GM12878 (cell line): ENCODE data around the gene SLC6A11. TPM values are rescaled to one million over a fixed set of nuclear protein-coding genes. Genes with fewer than 3 reads are reported as not detected.

Source experiments
- ATAC-seq: fragments of 200-7000 bp; cut with Tn5 transposase; 3 replicates; pipeline ENCODE4 v1.9.1; 2020; ENCODE audit warnings: mild to moderate bottlenecking, moderate library complexity
- BruUV-seq: library from RNA; stranded (reverse); fragments of 400-500 nt; replicated peaks from 2 replicates; lab custom pipeline; 2021; lab: Mats Ljungman, UMichigan
- CTCF ChIA-PET: fragments of 300-600 bp; sonication (Branson Sonifier 250); formaldehyde crosslinking; extraction: SDS; loops from one replicate; lab custom pipeline; 2021; ENCODE audit warnings: inconsistent platforms; lab: Yijun Ruan, JAX
- POLR2A ChIA-PET: fragments of 350-600 bp; formaldehyde crosslinking; extraction: SDS; loops from one replicate; lab custom pipeline; 2021; ENCODE audit warnings: inconsistent platforms; lab: Charles Lee
- RAD21 ChIA-PET: fragments of 300-600 bp; sonication (Branson Sonifier 250); formaldehyde crosslinking; loops from one replicate; lab custom pipeline; 2023; ENCODE audit warnings: antibody characterized with exemption; ENCODE audit not compliant: unreplicated experiment; lab: Charles Lee
- SMC1A ChIA-PET: fragments of 300-600 bp; sonication (Branson Sonifier 250); formaldehyde crosslinking; loops from one replicate; lab custom pipeline; 2023; ENCODE audit not compliant: unreplicated experiment, uncharacterized antibody; lab: Charles Lee
- DNase-seq: peaks from one replicate; pipeline ENCODE4 v3.0.0-alpha.2; 2011; ENCODE audit warnings: low read depth, low spot score
- FAIRE-seq: peaks from 3 replicates; lab custom pipeline; 2011; peaks lifted over from hg19 to GRCh38; lab: Jason Lieb, UNC
- H2AFZ ChIP-seq: 2 replicates; pipeline ENCODE4 v1.6.0; 2011; ENCODE audit warnings: low read depth, low read length, control low read depth; ENCODE audit not compliant: control insufficient read depth
- H3K27ac ChIP-seq: 2 replicates; pipeline ENCODE4 v1.5.1; 2011; ENCODE audit warnings: control low read depth; ENCODE audit not compliant: control insufficient read depth, insufficient read depth
- H3K27me3 ChIP-seq, 2 experiments: replicated peaks in 1 of 2; 2 replicates each; pipeline versions ENCODE4 v1.6.0 to v1.6.1; 2011; ENCODE audit warnings: low read length in 1 of 2; ENCODE audit not compliant: control insufficient read depth in 2 of 2, insufficient read depth in 2 of 2
- H3K36me3 ChIP-seq, 2 experiments: 2 replicates each; pipeline ENCODE4 v1.5.1; 2011; ENCODE audit warnings: low read length in 1 of 2; ENCODE audit not compliant: control insufficient read depth in 2 of 2, insufficient read depth in 2 of 2
- H3K4me1 ChIP-seq: 2 replicates; pipeline ENCODE4 v1.6.1; 2011; ENCODE audit warnings: mild to moderate bottlenecking, low read length, moderate library complexity, mixed read lengths; ENCODE audit not compliant: control insufficient read depth, insufficient read depth
- H3K4me2 ChIP-seq: 2 replicates; pipeline ENCODE4 v1.6.0; 2011; ENCODE audit warnings: control low read depth; ENCODE audit not compliant: control insufficient read depth, insufficient read depth
- H3K4me3 ChIP-seq: fragments of 200-600 bp; sonication (generic); 2 replicates; pipeline ENCODE4 v1.5.1; 2016
- H3K79me2 ChIP-seq: 2 replicates; pipeline ENCODE4 v1.6.0; 2011; ENCODE audit warnings: low read length; ENCODE audit not compliant: control insufficient read depth, insufficient read depth
- H3K9ac ChIP-seq: 2 replicates; pipeline ENCODE4 v1.8.0; 2011; ENCODE audit warnings: low read length, control low read depth, mixed read lengths; ENCODE audit not compliant: control insufficient read depth, insufficient read depth
- H3K9me3 ChIP-seq: replicated peaks from 3 replicates; pipeline ENCODE4 v1.5.1; 2011; ENCODE audit warnings: mild to moderate bottlenecking, low read length; ENCODE audit not compliant: control insufficient read depth, insufficient read depth
- H4K20me1 ChIP-seq: 2 replicates; pipeline ENCODE4 v1.6.0; 2011; ENCODE audit not compliant: control insufficient read depth, insufficient read depth
- BCLAF1 ChIP-seq: fragments of 450-650 bp; IDR thresholded peaks from 2 replicates; pipeline ENCODE4 v1.6.1; 2017; ENCODE audit warnings: antibody characterized with exemption, mild to moderate bottlenecking, moderate library complexity
- BHLHE40 ChIP-seq, 2 experiments: fragments of 450-650 bp in 1 of 2; IDR thresholded peaks; 2 replicates each; pipeline ENCODE4 v1.6.1; 2011 to 2017; ENCODE audit warnings: low read depth in 2 of 2, borderline replicate concordance in 1 of 2, improper control_type of control experiment in 1 of 2, low read length in 1 of 2, mild to moderate bottlenecking in 1 of 2
- IRF5 ChIP-seq: fragments of 450-650 bp; IDR thresholded peaks from 2 replicates; pipeline ENCODE4 v1.6.1; 2017; ENCODE audit warnings: borderline replicate concordance
- NBN ChIP-seq: fragments of 450-650 bp; IDR thresholded peaks from 2 replicates; pipeline ENCODE4 v1.6.1; 2016
- NFIC ChIP-seq: IDR thresholded peaks from 2 replicates; pipeline ENCODE4 v1.6.1; 2012; ENCODE audit warnings: low read depth, mild to moderate bottlenecking, inconsistent platforms, low read length, moderate library complexity
- NFXL1 ChIP-seq: fragments of 450-650 bp; IDR thresholded peaks from 2 replicates; pipeline ENCODE4 v1.6.1; 2017; ENCODE audit warnings: antibody characterized with exemption, mild to moderate bottlenecking, borderline replicate concordance
- PAX5 ChIP-seq: IDR thresholded peaks from 2 replicates; pipeline ENCODE4 v1.6.1; 2011; ENCODE audit warnings: low read depth, low read length, borderline replicate concordance
- PAX8 ChIP-seq: fragments of 450-650 bp; IDR thresholded peaks from 2 replicates; pipeline ENCODE4 v1.6.1; 2017; ENCODE audit warnings: mild to moderate bottlenecking, moderate library complexity
- POU2F2 ChIP-seq: IDR thresholded peaks from 3 replicates; pipeline ENCODE4 v1.6.1; 2011; ENCODE audit warnings: low read depth, mild to moderate bottlenecking, low read length, borderline replicate concordance
- SUPT20H ChIP-seq: IDR thresholded peaks from 2 replicates; pipeline ENCODE4 v1.6.1; 2011; ENCODE audit warnings: low read depth, mild to moderate bottlenecking, low read length, moderate library complexity, borderline replicate concordance; ENCODE audit not compliant: control insufficient read depth
- TARDBP ChIP-seq: IDR thresholded peaks from 2 replicates; pipeline ENCODE4 v1.6.1; 2016; ENCODE audit warnings: borderline replicate concordance
- TCF3 ChIP-seq: IDR thresholded peaks from 2 replicates; pipeline ENCODE4 v1.6.1; 2012; ENCODE audit warnings: low read depth, mild to moderate bottlenecking, low read length, borderline replicate concordance; ENCODE audit not compliant: insufficient read depth
- YY1 ChIP-seq: IDR thresholded peaks from 2 replicates; pipeline ENCODE4 v1.6.1; 2011; ENCODE audit warnings: low read depth, mild to moderate bottlenecking, low read length
- WGBS: methylation state at CpG from one replicate; pipeline ENCODE4 v1.1.6; 2016; ENCODE audit warnings: low lambda C conversion rate; ENCODE audit not compliant: insufficient replicate concordance, insufficient coverage; ENCODE audit errors: missing lambda C conversion rate; 5-methylcytosine and 5-hydroxymethylcytosine counted together
- in situ Hi-C: fragments of 300-500 bp; cut with MboI; formaldehyde crosslinking; loops from 9 replicates; pipeline ENCODE4 v1.14.3; 2018; ENCODE audit warnings: mixed read lengths
- intact Hi-C: fragments of 100-400 bp; cut with micrococcal nuclease; formaldehyde crosslinking; loops from one replicate; pipeline ENCODE4 v1.14.2; 2022; ENCODE audit not compliant: unreplicated experiment
- polyA plus RNA-seq, 11 experiments: library from polyadenylated mRNA; depleted of rRNA in 4 of 11; unstranded in 6 of 11; stranded (reverse) in 5 of 11; fragments of >200 nt; fragmentation: Nextera tagmentation in 4 of 11; fragmentation: Illumina TruSeq in 1 of 11; extraction: Ambion mirVana in 4 of 11; extraction: Trizol in 1 of 11; gene quantifications; 1 replicate in 1 of 11; 2 replicates in 10 of 11; pipeline versions ENCODE4 v1.2.1 to v1.2.3, GENCODE V29; 2011 to 2016; ENCODE audit warnings: inconsistent platforms in 2 of 11, missing spikeins in 2 of 11, low read depth in 1 of 11
- total RNA-seq, 4 experiments: library from RNA; depleted of rRNA in 3 of 4; stranded (reverse); fragments of >200 nt in 3 of 4; fragmentation: Illumina TruSeq in 1 of 4; extraction: Trizol in 1 of 4; gene quantifications; 2 replicates each; pipeline versions ENCODE4 v1.2.1 to v1.2.3, GENCODE V29; 2013 to 2021
- TF ChIP-seq, protein P1 (sequence below): fragments of 150-350 bp; IDR thresholded peaks from 2 replicates; pipeline ENCODE4 v1.6.1; 2016; ENCODE audit warnings: low read depth, low read length
- TF ChIP-seq, protein P2 (sequence below): IDR thresholded peaks from 2 replicates; pipeline ENCODE4 v1.6.1; 2012; ENCODE audit warnings: low read depth, low read length, improper control_type of control experiment

The SLC6A11 gene
- total and polyA plus RNA-seq, 10 of the 15 experiments (the other 5 are each of a cell fraction or from before 2014, with no cell fraction given) = not detected

- no peak for FAIRE-seq
- BruUV-seq = no TSS peak
- no peak for DNase-seq
- 25% methylated on average over 11 of the region's 11 CpGs for WGBS
- H3K27ac ChIP-seq = no peak overlapping the region
- no peaks in the 10 kb centered on the region for H4K20me1 ChIP-seq
- no peak overlapping the region for H2AFZ ChIP-seq
- POLR2A ChIA-PET = no interaction called here
- no peaks in the 10 kb centered on the region for H3K79me2 ChIP-seq
- H3K4me3 ChIP-seq = no peak overlapping the region
- SMC1A ChIA-PET = no interaction called here
- CTCF ChIA-PET = no interaction called here
- RAD21 ChIA-PET = no interaction called here
- H3K4me1 ChIP-seq = no peaks in the 10 kb centered on the region
- in situ Hi-C loops (no loop called here), intact Hi-C loops (no loop called here)
- no peak overlapping the region for H3K4me2 ChIP-seq
- no peaks in the 10 kb centered on the region for H3K9me3 ChIP-seq
- H3K36me3 ChIP-seq = no peaks in the 10 kb centered on the region
- H3K9ac ChIP-seq = no peak overlapping the region
- peaks cover 0 to 3% of the 10 kb centered on the region in 2 experiments; a peak in 1 of 4 replicates for H3K27me3 ChIP-seq
- ATAC-seq = no peak
- TF ChIP-seq TARDBP = no peak
- no peak for TF ChIP-seq BHLHE40 (IDR thresholded peaks at IDR 0.05; ENCODE audit: borderline replicate concordance in 1 of 2, low read depth in 2 of 2, low read length in 1 of 2)
- TF ChIP-seq IRF5 = no peak
- TF ChIP-seq, protein P1, sequence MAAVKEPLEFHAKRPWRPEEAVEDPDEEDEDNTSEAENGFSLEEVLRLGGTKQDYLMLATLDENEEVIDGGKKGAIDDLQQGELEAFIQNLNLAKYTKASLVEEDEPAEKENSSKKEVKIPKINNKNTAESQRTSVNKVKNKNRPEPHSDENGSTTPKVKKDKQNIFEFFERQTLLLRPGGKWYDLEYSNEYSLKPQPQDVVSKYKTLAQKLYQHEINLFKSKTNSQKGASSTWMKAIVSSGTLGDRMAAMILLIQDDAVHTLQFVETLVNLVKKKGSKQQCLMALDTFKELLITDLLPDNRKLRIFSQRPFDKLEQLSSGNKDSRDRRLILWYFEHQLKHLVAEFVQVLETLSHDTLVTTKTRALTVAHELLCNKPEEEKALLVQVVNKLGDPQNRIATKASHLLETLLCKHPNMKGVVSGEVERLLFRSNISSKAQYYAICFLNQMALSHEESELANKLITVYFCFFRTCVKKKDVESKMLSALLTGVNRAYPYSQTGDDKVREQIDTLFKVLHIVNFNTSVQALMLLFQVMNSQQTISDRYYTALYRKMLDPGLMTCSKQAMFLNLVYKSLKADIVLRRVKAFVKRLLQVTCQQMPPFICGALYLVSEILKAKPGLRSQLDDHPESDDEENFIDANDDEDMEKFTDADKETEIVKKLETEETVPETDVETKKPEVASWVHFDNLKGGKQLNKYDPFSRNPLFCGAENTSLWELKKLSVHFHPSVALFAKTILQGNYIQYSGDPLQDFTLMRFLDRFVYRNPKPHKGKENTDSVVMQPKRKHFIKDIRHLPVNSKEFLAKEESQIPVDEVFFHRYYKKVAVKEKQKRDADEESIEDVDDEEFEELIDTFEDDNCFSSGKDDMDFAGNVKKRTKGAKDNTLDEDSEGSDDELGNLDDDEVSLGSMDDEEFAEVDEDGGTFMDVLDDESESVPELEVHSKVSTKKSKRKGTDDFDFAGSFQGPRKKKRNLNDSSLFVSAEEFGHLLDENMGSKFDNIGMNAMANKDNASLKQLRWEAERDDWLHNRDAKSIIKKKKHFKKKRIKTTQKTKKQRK = no peak
- TF ChIP-seq POU2F2 = no peak
- TF ChIP-seq SUPT20H = no peak
- no peak for TF ChIP-seq TCF3
- TF ChIP-seq, protein P2, sequence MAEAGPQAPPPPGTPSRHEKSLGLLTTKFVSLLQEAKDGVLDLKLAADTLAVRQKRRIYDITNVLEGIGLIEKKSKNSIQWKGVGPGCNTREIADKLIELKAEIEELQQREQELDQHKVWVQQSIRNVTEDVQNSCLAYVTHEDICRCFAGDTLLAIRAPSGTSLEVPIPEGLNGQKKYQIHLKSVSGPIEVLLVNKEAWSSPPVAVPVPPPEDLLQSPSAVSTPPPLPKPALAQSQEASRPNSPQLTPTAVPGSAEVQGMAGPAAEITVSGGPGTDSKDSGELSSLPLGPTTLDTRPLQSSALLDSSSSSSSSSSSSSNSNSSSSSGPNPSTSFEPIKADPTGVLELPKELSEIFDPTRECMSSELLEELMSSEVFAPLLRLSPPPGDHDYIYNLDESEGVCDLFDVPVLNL = no peak
- no peak for TF ChIP-seq NFXL1
- TF ChIP-seq BCLAF1 = no peak
- TF ChIP-seq PAX5 = no peak
- no peak for TF ChIP-seq NFIC
- no peak for TF ChIP-seq YY1
- no peak for TF ChIP-seq NBN
- TF ChIP-seq PAX8 = no peak
Observed at GRCh38 chr3:10817506-10817905, 1.5 kb downstream of the SLC6A11 start.
